Measurements from ENCODE around the gene TYRO3.

TYRO3 gene

GRCh38 chr15:41558400-41559238, at the start of gene TYRO3:
TSS of gene TYRO3 (plus strand) at chr15:41559212. CDS start at chr15:41559258, 46 bp downstream.
- peak within 1 kb of the TSS; percentile 79 for H3K4me3 Mint-ChIP-seq
- no peaks in the 10 kb centered on the region for H3K36me3 Mint-ChIP-seq (ENCODE audit: low read depth)
- H3K4me1 Mint-ChIP-seq (ENCODE audit: low read depth): peaks cover 21% of the 10 kb centered on the region
- peak within 1 kb of the TSS; percentile 76 for H3K27ac Mint-ChIP-seq
- H3K27me3 Mint-ChIP-seq (ENCODE audit: low read depth): peaks cover 55% of the 10 kb centered on the region
- no peaks in the 10 kb centered on the region for H3K9me3 Mint-ChIP-seq
- peak; percentile 77 for DNase-seq (ENCODE audit: low spot score)

GRCh38 chr15:41510728-41511127, 48.3 kb upstream of the TYRO3 start:
- H3K27me3 Mint-ChIP-seq (ENCODE audit: low read depth): peaks cover 42% of the 10 kb centered on the region
- no peak overlapping the region for H3K27ac Mint-ChIP-seq
- H3K4me1 Mint-ChIP-seq (ENCODE audit: low read depth): peaks cover 27% of the 10 kb centered on the region

GRCh38 chr15:41511331-41511898, 47.6 kb upstream of the TYRO3 start:
- Mint-ChIP-seq H3K4me3 (no peak overlapping the region), H3K27ac (no peak overlapping the region), H3K9me3 (no peaks in the 10 kb centered on the region), H3K36me3 (ENCODE audit: low read depth) (peaks cover 2% of the 10 kb centered on the region), H3K4me1 (ENCODE audit: low read depth) (peaks cover 27% of the 10 kb centered on the region), H3K27me3 (ENCODE audit: low read depth) (peaks cover 41% of the 10 kb centered on the region)
- DNase-seq (ENCODE audit: low spot score): no peak

More at GRCh38 chr15:41510728-41511127, 48.3 kb upstream of the TYRO3 start:
- no peak for DNase-seq (ENCODE audit: low spot score)
- Mint-ChIP-seq H3K36me3 (ENCODE audit: low read depth) (no peaks in the 10 kb centered on the region), H3K4me3 (no peak overlapping the region), H3K9me3 (no peaks in the 10 kb centered on the region)

- H3K9me3 Mint-ChIP-seq: no peaks in the 10 kb centered on the region
- no peak for DNase-seq (ENCODE audit: low spot score)
- H3K27me3 Mint-ChIP-seq (ENCODE audit: low read depth): peaks cover 37% of the 10 kb centered on the region
- peaks cover 2% of the 10 kb centered on the region for H3K36me3 Mint-ChIP-seq (ENCODE audit: low read depth)
- H3K4me1 Mint-ChIP-seq (ENCODE audit: low read depth): peaks cover 27% of the 10 kb centered on the region
- H3K27ac Mint-ChIP-seq: no peak overlapping the region
- peak overlapping the region; percentile 79 for H3K4me3 Mint-ChIP-seq
Measured at GRCh38 chr15:41511899-41512369, 47.1 kb upstream of the TYRO3 start.

- peaks cover 37% of the 10 kb centered on the region for H3K27me3 Mint-ChIP-seq (ENCODE audit: low read depth)
- H3K4me3 Mint-ChIP-seq: peak overlapping the region; percentile 79
- peaks cover 6% of the 10 kb centered on the region for H3K36me3 Mint-ChIP-seq (ENCODE audit: low read depth)
- H3K27ac Mint-ChIP-seq: no peak overlapping the region
- no peak for DNase-seq (ENCODE audit: low spot score)
- no peaks in the 10 kb centered on the region for H3K9me3 Mint-ChIP-seq
- peaks cover 27% of the 10 kb centered on the region for H3K4me1 Mint-ChIP-seq (ENCODE audit: low read depth)
Measured at GRCh38 chr15:41512512-41512939, 46.5 kb upstream of the TYRO3 start.

- no peak overlapping the region for H3K27ac Mint-ChIP-seq
- H3K9me3 Mint-ChIP-seq: no peaks in the 10 kb centered on the region
- no peak for DNase-seq (ENCODE audit: low spot score)
- peaks cover 27% of the 10 kb centered on the region for H3K4me1 Mint-ChIP-seq (ENCODE audit: low read depth)
- peaks cover 35% of the 10 kb centered on the region for H3K27me3 Mint-ChIP-seq (ENCODE audit: low read depth)
- peak overlapping the region; percentile 79 for H3K4me3 Mint-ChIP-seq
- peaks cover 8% of the 10 kb centered on the region for H3K36me3 Mint-ChIP-seq (ENCODE audit: low read depth)
Measured at GRCh38 chr15:41512940-41513505, 46.0 kb upstream of the TYRO3 start.

GRCh38 chr15:41513506-41514227, 45.3 kb upstream of the TYRO3 start, which contains the start of gene LTK:
TSS of gene LTK (minus strand) at chr15:41513827. CDS start at chr15:41513709, 118 bp downstream.
- H3K36me3 Mint-ChIP-seq (ENCODE audit: low read depth): peaks cover 8% of the 10 kb centered on the region
- peaks cover 35% of the 10 kb centered on the region for H3K27me3 Mint-ChIP-seq (ENCODE audit: low read depth)
- peak within 1 kb of the TSS; percentile 79 for H3K4me3 Mint-ChIP-seq
- no peaks in the 10 kb centered on the region for H3K9me3 Mint-ChIP-seq
- DNase-seq (ENCODE audit: low spot score): no peak
- H3K27ac Mint-ChIP-seq: no peak within 1 kb of the TSS
- H3K4me1 Mint-ChIP-seq (ENCODE audit: low read depth): peaks cover 27% of the 10 kb centered on the region

- no peak for DNase-seq (ENCODE audit: low spot score)
- peak overlapping the region; percentile 1 for H3K27ac Mint-ChIP-seq
- peaks cover 20% of the 10 kb centered on the region for H3K4me1 Mint-ChIP-seq (ENCODE audit: low read depth)
- no peaks in the 10 kb centered on the region for H3K9me3 Mint-ChIP-seq
- H3K4me3 Mint-ChIP-seq: no peak overlapping the region
- peaks cover 7% of the 10 kb centered on the region for H3K27me3 Mint-ChIP-seq (ENCODE audit: low read depth)
- H3K36me3 Mint-ChIP-seq (ENCODE audit: low read depth): peaks cover 13% of the 10 kb centered on the region
Measured at GRCh38 chr15:41517895-41518449, 41.0 kb upstream of the TYRO3 start.

GRCh38 chr15:41520636-41521035, 38.4 kb upstream of the TYRO3 start:
- Mint-ChIP-seq H3K9me3 (no peaks in the 10 kb centered on the region), H3K27me3 (ENCODE audit: low read depth) (no peaks in the 10 kb centered on the region), H3K36me3 (ENCODE audit: low read depth) (peaks cover 16% of the 10 kb centered on the region), H3K27ac (no peak overlapping the region), H3K4me3 (no peak overlapping the region), H3K4me1 (ENCODE audit: low read depth) (peaks cover 2% of the 10 kb centered on the region)
- DNase-seq (ENCODE audit: low spot score): no peak

GRCh38 chr15:41521614-41522013, 37.4 kb upstream of the TYRO3 start:
- Mint-ChIP-seq H3K36me3 (ENCODE audit: low read depth) (peaks cover 20% of the 10 kb centered on the region), H3K4me3 (no peak overlapping the region), H3K9me3 (no peaks in the 10 kb centered on the region), H3K4me1 (ENCODE audit: low read depth) (peaks cover 2% of the 10 kb centered on the region), H3K27ac (no peak overlapping the region), H3K27me3 (ENCODE audit: low read depth) (no peaks in the 10 kb centered on the region)
- DNase-seq (ENCODE audit: low spot score): no peak

GRCh38 chr15:41523097-41523496, 35.9 kb upstream of the TYRO3 start:
- Mint-ChIP-seq H3K4me1 (ENCODE audit: low read depth) (peaks cover 2% of the 10 kb centered on the region), H3K9me3 (no peaks in the 10 kb centered on the region), H3K27ac (no peak overlapping the region), H3K27me3 (ENCODE audit: low read depth) (no peaks in the 10 kb centered on the region), H3K36me3 (ENCODE audit: low read depth) (peaks cover 19% of the 10 kb centered on the region), H3K4me3 (no peak overlapping the region)
- DNase-seq (ENCODE audit: low spot score): no peak

GRCh38 chr15:41530363-41530956, 28.6 kb upstream of the TYRO3 start:
- H3K27me3 Mint-ChIP-seq (ENCODE audit: low read depth): no peaks in the 10 kb centered on the region
- H3K4me1 Mint-ChIP-seq (ENCODE audit: low read depth): no peaks in the 10 kb centered on the region
- H3K36me3 Mint-ChIP-seq (ENCODE audit: low read depth): peaks cover 34% of the 10 kb centered on the region
- no peak overlapping the region for H3K27ac Mint-ChIP-seq
- H3K4me3 Mint-ChIP-seq: no peak overlapping the region
- H3K9me3 Mint-ChIP-seq: no peaks in the 10 kb centered on the region
- DNase-seq (ENCODE audit: low spot score): no peak

- Mint-ChIP-seq H3K27me3 (ENCODE audit: low read depth) (no peaks in the 10 kb centered on the region), H3K9me3 (no peaks in the 10 kb centered on the region), H3K4me3 (no peak overlapping the region), H3K27ac (no peak overlapping the region), H3K4me1 (ENCODE audit: low read depth) (peaks cover 9% of the 10 kb centered on the region), H3K36me3 (ENCODE audit: low read depth) (peaks cover 23% of the 10 kb centered on the region)
- DNase-seq (ENCODE audit: low spot score): no peak
Measured at GRCh38 chr15:41535544-41535943, 23.5 kb upstream of the TYRO3 start.

Measured in T-helper 2 cell treated with Interferon-gamma antibody and Interleukin-4, amounts not matched to agents 5 μg/mL and 100 μg/mL, for 36 hours (primary cell).